Measurements from ENCODE around the gene RBM26.

Gene RBM26

GRCh38 chr13:79405831-79406596 is at the start of gene RBM26:
RBM26 (minus strand) TSS chr13:79406255; CDS start chr13:79405774, 481 bp downstream.
- peak; percentile 88 for DNase-seq

GRCh38 chr13:79455331-79455730 is 49.3 kb upstream of the RBM26 start:
- DNase-seq, result peak; percentile 24

- no peak for DNase-seq
Observed at GRCh38 chr13:79452239-79452913, 46.3 kb upstream of the RBM26 start.

GRCh38 chr13:79451500-79451962 is 45.5 kb upstream of the RBM26 start:
- DNase-seq, result peak; percentile 92

- DNase-seq, result no peak
Observed at GRCh38 chr13:79450110-79450509, 44.1 kb upstream of the RBM26 start.

GRCh38 chr13:79448413-79448812 is 42.4 kb upstream of the RBM26 start:
- DNase-seq, result peak; percentile 43

- no peak for DNase-seq
Observed at GRCh38 chr13:79447741-79448140, 41.7 kb upstream of the RBM26 start.

- DNase-seq, result no peak
Observed at GRCh38 chr13:79447141-79447540, 41.1 kb upstream of the RBM26 start.

GRCh38 chr13:79445968-79446645 is 40.1 kb upstream of the RBM26 start:
- DNase-seq, result no peak

GRCh38 chr13:79442706-79443105 is 36.7 kb upstream of the RBM26 start:
- no peak for DNase-seq

- no peak for DNase-seq
Observed at GRCh38 chr13:79442221-79442620, 36.2 kb upstream of the RBM26 start.

GRCh38 chr13:79440958-79441528 is 35.0 kb upstream of the RBM26 start:
- no peak for DNase-seq

GRCh38 chr13:79439275-79439674 is 33.2 kb upstream of the RBM26 start:
- no peak for DNase-seq

GRCh38 chr13:79435561-79435990 is 29.5 kb upstream of the RBM26 start:
- DNase-seq, result peak; percentile 77

- peak; percentile 44 for DNase-seq
Observed at GRCh38 chr13:79434556-79434955, 28.5 kb upstream of the RBM26 start.

- no peak for DNase-seq
Observed at GRCh38 chr13:79432992-79433391, 26.9 kb upstream of the RBM26 start.

- no peak for DNase-seq
Observed at GRCh38 chr13:79432086-79432485, 26.0 kb upstream of the RBM26 start.

GRCh38 chr13:79429309-79429708 is 23.3 kb upstream of the RBM26 start:
- DNase-seq, result no peak

GRCh38 chr13:79427883-79428282 is 21.8 kb upstream of the RBM26 start:
- DNase-seq, result no peak

GRCh38 chr13:79427265-79427664 is 21.2 kb upstream of the RBM26 start:
- DNase-seq, result no peak

GRCh38 chr13:79423801-79424642 is 18.0 kb upstream of the RBM26 start:
- DNase-seq, result peak; percentile 65

GRCh38 chr13:79423340-79423739 is 17.3 kb upstream of the RBM26 start:
- DNase-seq, result no peak
